Coronary artery (tissue), 2 donors: ENCODE measurements around the gene CHN2.
"Not testable (repeated sequence)": the region's sequence is repeated elsewhere in the genome, so short reads cannot be mapped to it uniquely, and the experiment has no call there.

Experiments used
- DNase-seq: peaks from one replicate; pipeline ENCODE4 v3.0.0-alpha.2; 2017; ENCODE audit warnings: low spot score
- H3K27ac ChIP-seq, 2 donors: fragments of 200-600 bp; sonication (generic); one replicate each; pipeline ENCODE4 v1.5.1; 2016 to 2019
- H3K4me3 ChIP-seq: fragments of 200-600 bp; sonication (generic); 2 replicates; pipeline ENCODE4 v1.5.1; 2016; ENCODE audit warnings: mild to moderate bottlenecking, moderate library complexity
- TF ChIP-seq, protein P1 (sequence below): fragments of 200-600 bp; sonication (generic); IDR thresholded peaks from one replicate; pipeline ENCODE4 v1.5.1; 2019; ENCODE audit warnings: antibody characterized with exemption

The CHN2 gene

GRCh38 chr7:29204491-29205272 lies 10.1 kb downstream of the CHN2 start:
- DNase-seq = no peak
- no peak overlapping the region for H3K27ac ChIP-seq
- TF ChIP-seq, protein P1, sequence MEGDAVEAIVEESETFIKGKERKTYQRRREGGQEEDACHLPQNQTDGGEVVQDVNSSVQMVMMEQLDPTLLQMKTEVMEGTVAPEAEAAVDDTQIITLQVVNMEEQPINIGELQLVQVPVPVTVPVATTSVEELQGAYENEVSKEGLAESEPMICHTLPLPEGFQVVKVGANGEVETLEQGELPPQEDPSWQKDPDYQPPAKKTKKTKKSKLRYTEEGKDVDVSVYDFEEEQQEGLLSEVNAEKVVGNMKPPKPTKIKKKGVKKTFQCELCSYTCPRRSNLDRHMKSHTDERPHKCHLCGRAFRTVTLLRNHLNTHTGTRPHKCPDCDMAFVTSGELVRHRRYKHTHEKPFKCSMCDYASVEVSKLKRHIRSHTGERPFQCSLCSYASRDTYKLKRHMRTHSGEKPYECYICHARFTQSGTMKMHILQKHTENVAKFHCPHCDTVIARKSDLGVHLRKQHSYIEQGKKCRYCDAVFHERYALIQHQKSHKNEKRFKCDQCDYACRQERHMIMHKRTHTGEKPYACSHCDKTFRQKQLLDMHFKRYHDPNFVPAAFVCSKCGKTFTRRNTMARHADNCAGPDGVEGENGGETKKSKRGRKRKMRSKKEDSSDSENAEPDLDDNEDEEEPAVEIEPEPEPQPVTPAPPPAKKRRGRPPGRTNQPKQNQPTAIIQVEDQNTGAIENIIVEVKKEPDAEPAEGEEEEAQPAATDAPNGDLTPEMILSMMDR = no peak
- H3K4me3 ChIP-seq = no peak overlapping the region

- no peak overlapping the region for H3K27ac ChIP-seq
- no peak overlapping the region for H3K4me3 ChIP-seq
- TF ChIP-seq, protein P1 = no peak
- no peak for DNase-seq
Observed at GRCh38 chr7:29207162-29207801, 12.7 kb downstream of the CHN2 start.

- H3K27ac ChIP-seq = no peak overlapping the region
- H3K4me3 ChIP-seq = no peak overlapping the region
- no peak for DNase-seq
- TF ChIP-seq, protein P1 = no peak
Observed at GRCh38 chr7:29208410-29209250, 14.1 kb downstream of the CHN2 start.

- DNase-seq = no peak
Observed at GRCh38 chr7:29209745-29210144, 15.2 kb downstream of the CHN2 start.

DNA sequence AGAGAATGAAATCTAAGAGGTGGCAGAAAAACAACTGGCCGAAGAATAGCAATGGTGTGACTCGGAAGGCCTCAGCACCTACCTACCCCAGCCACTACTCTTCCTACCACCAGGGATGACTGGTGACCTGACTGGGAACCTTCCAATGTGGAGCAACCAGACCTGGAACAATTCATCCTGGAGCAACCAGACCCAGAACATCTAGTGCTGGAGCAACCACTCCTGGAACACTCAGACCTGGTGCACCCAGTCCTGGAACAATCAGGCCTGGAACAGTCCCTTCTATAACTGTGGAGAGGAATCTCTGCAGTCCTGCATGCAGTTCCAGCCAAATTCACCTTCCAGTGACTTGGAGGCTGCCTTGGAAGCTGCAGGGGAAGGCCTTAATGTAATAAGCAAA lies 18.2 kb downstream of the CHN2 start:
- not testable (repeated sequence) for H3K4me3 ChIP-seq, H3K27ac ChIP-seq, DNase-seq

More at GRCh38 chr7:29209745-29210144, 15.2 kb downstream of the CHN2 start:
- Histone ChIP-seq H3K27ac (no peak overlapping the region), H3K4me3 (no peak overlapping the region)
- TF ChIP-seq, protein P1 = no peak

- Histone ChIP-seq H3K4me3 (no peak overlapping the region), H3K27ac (no peak overlapping the region)
- no peak for DNase-seq
- TF ChIP-seq, protein P1 = no peak
Observed at GRCh38 chr7:29214056-29214455, 19.5 kb downstream of the CHN2 start.

DNA sequence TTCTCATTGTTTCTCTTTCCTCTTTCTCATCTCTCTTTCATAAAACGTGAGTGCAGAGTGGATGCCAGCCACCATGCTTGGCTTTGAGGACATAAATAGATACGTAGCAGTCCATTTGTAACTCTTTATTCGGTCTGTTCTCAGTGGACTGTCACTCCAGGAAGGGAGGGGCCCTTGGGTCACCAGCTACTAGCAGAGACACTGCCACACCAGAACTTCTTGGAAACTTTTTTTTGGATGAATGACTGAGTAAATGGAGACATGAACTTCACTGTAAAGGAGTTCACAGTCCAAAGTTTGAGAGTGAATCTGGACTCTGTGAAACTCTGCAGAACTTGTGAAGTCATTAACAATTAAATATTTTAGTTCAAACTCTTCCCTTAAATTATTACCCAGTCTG lies 20.2 kb downstream of the CHN2 start:
- TF ChIP-seq, protein P1 = no peak
- DNase-seq = no peak
- H3K4me3 ChIP-seq = no peak overlapping the region
- H3K27ac ChIP-seq = no peak overlapping the region
